GM19467 (cell line): ENCODE results near the gene SLC22A7.

Experiments
- ATAC-seq: cut with Tn5 transposase; IDR thresholded peaks from one replicate; pipeline ENCODE4 v1.9.1; 2021; ENCODE audit warnings: mild to moderate bottlenecking, moderate library complexity; ENCODE audit not compliant: unreplicated experiment

Gene SLC22A7

GRCh38 chr6:43265564-43265963 lies 32.5 kb upstream of the SLC22A7 start:
- no peak for ATAC-seq

GRCh38 chr6:43267619-43268354 lies 30.3 kb upstream of the SLC22A7 start:
- ATAC-seq = no peak

- ATAC-seq = no peak
Measured at GRCh38 chr6:43268355-43268700, 29.7 kb upstream of the SLC22A7 start.

- ATAC-seq = no peak
Measured at GRCh38 chr6:43268782-43269272, 29.2 kb upstream of the SLC22A7 start.

- no peak for ATAC-seq
Measured at GRCh38 chr6:43269273-43270007, 28.6 kb upstream of the SLC22A7 start.

- ATAC-seq = no peak
Measured at GRCh38 chr6:43271103-43271815, 26.8 kb upstream of the SLC22A7 start.

- ATAC-seq = no peak
Measured at GRCh38 chr6:43271944-43272343, 26.1 kb upstream of the SLC22A7 start.

GRCh38 chr6:43273707-43274106 lies 24.4 kb upstream of the SLC22A7 start:
- no peak for ATAC-seq

- no peak for ATAC-seq
Measured at GRCh38 chr6:43274127-43274915, 23.7 kb upstream of the SLC22A7 start.

GRCh38 chr6:43274916-43275597 lies 23.0 kb upstream of the SLC22A7 start:
- ATAC-seq = no peak

GRCh38 chr6:43275801-43276576 lies 22.1 kb upstream of the SLC22A7 start:
- ATAC-seq = no peak

- ATAC-seq = no peak
Measured at GRCh38 chr6:43276577-43277305, 21.3 kb upstream of the SLC22A7 start.

- no peak for ATAC-seq
Measured at GRCh38 chr6:43277306-43277642, 20.8 kb upstream of the SLC22A7 start.

- no peak for ATAC-seq
Measured at GRCh38 chr6:43277643-43278523, 20.2 kb upstream of the SLC22A7 start.

GRCh38 chr6:43278524-43279078 lies 19.5 kb upstream of the SLC22A7 start:
- no peak for ATAC-seq

GRCh38 chr6:43280234-43280633 lies 17.8 kb upstream of the SLC22A7 start:
- ATAC-seq = no peak

GRCh38 chr6:43282060-43282459 lies 16.0 kb upstream of the SLC22A7 start:
- ATAC-seq = no peak
